ENCODE results near the gene ERN2.

DNA sequence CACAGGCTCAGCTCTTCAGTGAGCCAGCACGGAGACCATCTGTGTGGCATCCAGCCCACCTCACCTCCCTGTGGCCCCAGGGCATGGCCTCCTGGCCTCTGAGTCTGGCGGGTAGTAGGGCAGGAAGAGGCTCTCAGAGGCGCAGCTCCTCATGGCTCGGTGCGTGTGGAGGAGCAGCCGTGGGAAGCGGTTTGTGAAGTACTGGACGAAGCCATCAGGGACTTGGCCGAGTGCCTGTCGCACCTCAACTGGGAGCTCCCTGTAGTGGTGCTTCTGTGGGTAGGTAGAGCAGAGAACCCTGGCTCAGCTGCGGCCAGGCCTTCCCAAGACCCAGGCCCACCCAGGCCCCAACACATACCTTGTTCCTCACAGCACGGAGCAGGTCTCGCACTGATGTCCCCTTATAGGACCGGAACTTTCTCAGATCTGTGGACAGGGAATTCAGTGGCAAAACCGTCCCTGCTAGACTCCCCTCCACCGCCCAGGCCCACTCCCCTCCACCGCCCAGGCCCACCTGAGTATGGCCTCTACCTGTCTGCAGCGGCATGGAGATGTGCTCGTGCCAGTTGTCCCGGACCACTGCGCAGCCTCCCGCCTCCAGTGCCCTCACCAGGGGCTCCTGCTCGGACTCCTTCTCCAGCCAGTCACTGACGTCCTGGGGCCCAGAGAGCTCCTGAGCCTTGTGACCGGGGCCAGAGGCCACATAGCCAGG, 22.1 kb downstream of the ERN2 start:
- TF ChIP-seq, protein P1, sequence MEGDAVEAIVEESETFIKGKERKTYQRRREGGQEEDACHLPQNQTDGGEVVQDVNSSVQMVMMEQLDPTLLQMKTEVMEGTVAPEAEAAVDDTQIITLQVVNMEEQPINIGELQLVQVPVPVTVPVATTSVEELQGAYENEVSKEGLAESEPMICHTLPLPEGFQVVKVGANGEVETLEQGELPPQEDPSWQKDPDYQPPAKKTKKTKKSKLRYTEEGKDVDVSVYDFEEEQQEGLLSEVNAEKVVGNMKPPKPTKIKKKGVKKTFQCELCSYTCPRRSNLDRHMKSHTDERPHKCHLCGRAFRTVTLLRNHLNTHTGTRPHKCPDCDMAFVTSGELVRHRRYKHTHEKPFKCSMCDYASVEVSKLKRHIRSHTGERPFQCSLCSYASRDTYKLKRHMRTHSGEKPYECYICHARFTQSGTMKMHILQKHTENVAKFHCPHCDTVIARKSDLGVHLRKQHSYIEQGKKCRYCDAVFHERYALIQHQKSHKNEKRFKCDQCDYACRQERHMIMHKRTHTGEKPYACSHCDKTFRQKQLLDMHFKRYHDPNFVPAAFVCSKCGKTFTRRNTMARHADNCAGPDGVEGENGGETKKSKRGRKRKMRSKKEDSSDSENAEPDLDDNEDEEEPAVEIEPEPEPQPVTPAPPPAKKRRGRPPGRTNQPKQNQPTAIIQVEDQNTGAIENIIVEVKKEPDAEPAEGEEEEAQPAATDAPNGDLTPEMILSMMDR (conservative IDR thresholded peaks at IDR 0.05), result no peak
- TF ChIP-seq ZFX (IDR thresholded peaks at IDR 0.05), result no peak

All from C4-2B (cell line).